ENCODE results near the gene SHISA2. TPM values are rescaled to one million over a fixed set of nuclear protein-coding genes. Genes with fewer than 3 reads are reported as not detected.
A peak's percentile ranks its signal among the peaks of the same experiment; 100 is the strongest.

Gene SHISA2
- total RNA-seq, 1 donor = 0.90 TPM

DNA sequence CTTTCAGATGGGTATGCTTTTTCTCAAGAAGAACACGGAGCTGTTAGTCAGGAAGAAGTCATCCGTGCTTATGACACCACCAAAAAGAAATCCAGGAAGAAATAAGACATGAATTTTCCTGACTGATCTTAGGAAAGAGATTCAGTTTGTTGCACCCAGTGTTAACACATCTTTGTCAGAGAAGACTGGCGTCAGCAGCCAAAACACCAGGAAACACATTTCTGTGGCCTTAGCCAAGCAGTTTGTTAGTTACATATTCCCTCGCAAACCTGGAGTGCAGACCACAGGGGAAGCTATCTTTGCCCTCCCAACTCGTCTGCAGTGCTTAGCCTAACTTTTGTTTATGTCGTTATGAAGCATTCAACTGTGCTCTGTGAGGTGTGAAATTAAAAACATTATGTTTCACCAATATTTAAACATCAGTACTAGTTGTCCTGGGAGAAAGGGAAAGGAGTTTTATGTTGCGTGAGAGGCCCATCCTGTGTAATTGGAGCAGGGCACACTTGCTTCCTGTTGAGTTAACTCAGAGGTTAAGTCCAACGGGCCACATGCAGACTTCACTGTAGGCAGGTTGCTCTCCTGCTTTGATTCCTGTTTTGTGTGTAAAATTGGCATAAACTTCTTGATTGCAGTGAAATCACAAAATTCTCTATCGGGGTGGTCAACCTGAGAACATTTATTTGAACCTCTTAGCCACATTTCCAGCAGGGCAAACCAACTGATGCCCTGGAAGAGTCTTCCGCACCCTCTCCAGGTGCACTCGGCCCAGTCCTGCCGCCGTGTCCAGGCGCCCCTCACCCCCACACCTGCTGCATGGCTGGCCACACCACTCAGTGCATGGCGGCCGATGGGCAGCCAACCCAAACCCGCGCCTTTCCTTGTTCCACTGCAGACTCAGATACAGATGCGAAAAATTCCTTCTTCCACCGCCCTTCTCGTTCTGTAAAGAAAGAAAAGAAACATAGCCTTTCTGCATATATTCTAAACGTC, 31.6 kb downstream of the SHISA2 start:
- no peak overlapping the region for H3K4me3 ChIP-seq (ENCODE audit: low read depth, low read length)
- TF ChIP-seq, protein P1, sequence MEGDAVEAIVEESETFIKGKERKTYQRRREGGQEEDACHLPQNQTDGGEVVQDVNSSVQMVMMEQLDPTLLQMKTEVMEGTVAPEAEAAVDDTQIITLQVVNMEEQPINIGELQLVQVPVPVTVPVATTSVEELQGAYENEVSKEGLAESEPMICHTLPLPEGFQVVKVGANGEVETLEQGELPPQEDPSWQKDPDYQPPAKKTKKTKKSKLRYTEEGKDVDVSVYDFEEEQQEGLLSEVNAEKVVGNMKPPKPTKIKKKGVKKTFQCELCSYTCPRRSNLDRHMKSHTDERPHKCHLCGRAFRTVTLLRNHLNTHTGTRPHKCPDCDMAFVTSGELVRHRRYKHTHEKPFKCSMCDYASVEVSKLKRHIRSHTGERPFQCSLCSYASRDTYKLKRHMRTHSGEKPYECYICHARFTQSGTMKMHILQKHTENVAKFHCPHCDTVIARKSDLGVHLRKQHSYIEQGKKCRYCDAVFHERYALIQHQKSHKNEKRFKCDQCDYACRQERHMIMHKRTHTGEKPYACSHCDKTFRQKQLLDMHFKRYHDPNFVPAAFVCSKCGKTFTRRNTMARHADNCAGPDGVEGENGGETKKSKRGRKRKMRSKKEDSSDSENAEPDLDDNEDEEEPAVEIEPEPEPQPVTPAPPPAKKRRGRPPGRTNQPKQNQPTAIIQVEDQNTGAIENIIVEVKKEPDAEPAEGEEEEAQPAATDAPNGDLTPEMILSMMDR (IDR thresholded peaks at IDR 0.05; ENCODE audit: insufficient read depth, low read length) = no peak
- peak; percentile 35 for DNase-seq (ENCODE audit: low read depth)

- DNase-seq (ENCODE audit: low read depth) = no peak
- TF ChIP-seq, protein P1 (IDR thresholded peaks at IDR 0.05; ENCODE audit: insufficient read depth, low read length) = no peak
- no peak overlapping the region for H3K4me3 ChIP-seq (ENCODE audit: low read depth, low read length)
Measured at GRCh38 chr13:26019251-26019650, 32.6 kb downstream of the SHISA2 start.

GRCh38 chr13:26017932-26018665, 33.7 kb downstream of the SHISA2 start:
- H3K4me3 ChIP-seq (ENCODE audit: low read depth, low read length) = no peak overlapping the region
- peak; percentile 4 for DNase-seq (ENCODE audit: low read depth)
- TF ChIP-seq, protein P1 (IDR thresholded peaks at IDR 0.05; ENCODE audit: insufficient read depth, low read length) = no peak

DNA sequence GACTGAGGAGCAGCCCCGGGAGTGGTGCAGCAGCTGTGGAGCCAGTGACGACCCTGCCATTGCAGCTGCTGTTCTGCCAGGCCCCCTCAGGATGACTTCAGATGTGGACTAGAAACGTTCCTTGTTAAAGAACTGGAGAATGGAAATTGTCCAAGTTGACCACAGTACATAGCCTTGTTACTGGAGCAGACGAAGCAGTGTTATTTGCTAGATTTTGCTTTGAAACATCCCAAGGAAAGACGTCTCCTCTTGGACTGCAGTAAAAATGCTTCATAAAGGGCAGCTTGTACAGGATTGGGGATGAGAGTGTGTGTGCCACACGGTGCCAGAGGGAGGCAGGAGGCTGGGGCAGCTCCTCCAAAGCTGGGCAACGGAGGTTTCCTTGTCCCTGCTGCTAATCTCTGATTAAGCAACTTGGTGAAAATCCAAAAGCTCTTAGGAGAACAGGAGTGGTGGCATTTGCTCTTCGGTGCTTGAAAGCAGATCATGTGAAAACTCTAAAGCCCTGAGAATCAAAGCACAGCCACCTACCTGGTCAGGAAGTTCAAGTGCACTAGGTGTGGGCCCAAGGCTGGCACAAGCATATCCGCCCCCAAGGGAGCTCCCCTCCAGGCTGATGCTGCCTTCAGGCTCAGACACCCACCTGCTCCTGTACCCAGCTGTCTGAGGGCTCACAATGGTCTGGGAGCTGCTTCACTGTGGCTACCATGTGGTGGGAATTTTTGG, 34.5 kb downstream of the SHISA2 start:
- H3K4me3 ChIP-seq (ENCODE audit: low read depth, low read length) = no peak overlapping the region
- no peak for DNase-seq (ENCODE audit: low read depth)
- TF ChIP-seq, protein P1 (IDR thresholded peaks at IDR 0.05; ENCODE audit: insufficient read depth, low read length) = no peak

- no peak for DNase-seq (ENCODE audit: low read depth)
- no peak overlapping the region for H3K4me3 ChIP-seq (ENCODE audit: low read depth, low read length)
- TF ChIP-seq, protein P1 (IDR thresholded peaks at IDR 0.05; ENCODE audit: insufficient read depth, low read length) = no peak
Measured at GRCh38 chr13:26016189-26016588, 35.6 kb downstream of the SHISA2 start.

Measured in fibroblast of the aortic adventitia (primary cell).